SU-DHL-6 (cell line): ENCODE measurements around the gene KAT6B.

Experiments
- CTCF ChIP-seq: fragments of 200-600 bp; sonication (generic); IDR thresholded peaks from one replicate; pipeline ENCODE4 v1.5.1; 2017; ENCODE audit warnings: antibody characterized with exemption, mild to moderate bottlenecking, low read length, moderate library complexity; ENCODE audit not compliant: insufficient read depth, poor library complexity, severe bottlenecking
- EZH2phosphoT487 ChIP-seq: fragments of 200-600 bp; sonication (generic), shearing (Covaris generic); conservative IDR thresholded peaks from 2 replicates; pipeline ENCODE4 v1.6.1; 2018; ENCODE audit warnings: mild to moderate bottlenecking, antibody characterized with exemption, low read length, moderate library complexity, mixed read lengths

GRCh38 chr10:74824184-74824899 lies 2.1 kb upstream of the KAT6B start:
- TF ChIP-seq CTCF (no peak), EZH2phosphoT487 (no peak)
